Activated T-cell treated with anti-CD3 and anti-CD28 coated beads, Interleukin-2, amount 50 U/mL, for 48 hours (primary cell): Measurements from ENCODE around the gene LRP11.

Experiments used
- DNase-seq, 2 experiments: peaks; one replicate each; pipeline ENCODE4 v3.0.0-alpha.2; 2020

Gene LRP11

GRCh38 chr6:149863698-149864577 is at the start of gene LRP11:
TSS of gene LRP11 (minus strand) at chr6:149864359. CDS start at chr6:149864020, 339 bp downstream.
- peak; percentile 84 to 89 for DNase-seq

DNA sequence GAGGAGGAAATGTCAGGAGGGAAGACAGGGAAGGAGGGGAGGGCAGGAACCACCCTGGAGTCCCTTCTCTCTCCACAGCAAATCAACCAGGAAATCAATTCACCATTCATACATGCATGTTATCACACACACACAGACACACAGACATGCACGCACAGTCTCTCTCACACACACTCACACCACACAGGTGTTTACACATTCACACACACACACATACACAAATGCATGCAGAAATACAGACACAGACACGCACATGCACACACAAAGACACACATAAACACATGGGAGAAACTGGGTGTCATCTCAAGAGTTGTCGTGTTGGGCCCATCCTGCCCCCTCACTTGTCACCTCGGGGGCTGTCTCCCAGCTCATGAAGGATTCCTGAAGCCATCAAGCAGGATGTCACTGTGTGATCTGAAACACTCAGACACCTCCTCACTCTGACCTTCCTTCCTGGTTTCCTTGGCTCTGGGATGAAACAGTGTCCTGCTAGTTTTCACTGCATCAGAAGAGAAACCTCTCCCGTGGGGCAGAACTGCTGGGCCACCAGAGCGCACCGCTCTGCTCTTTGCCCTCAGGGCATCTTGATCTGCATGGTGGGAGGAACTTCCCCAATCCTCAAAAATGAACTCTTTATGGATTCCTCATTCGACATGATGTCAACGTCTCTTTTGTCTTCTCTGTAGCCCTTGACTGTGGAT is 49.5 kb upstream of the LRP11 start:
- peak; percentile 5 to 8 for DNase-seq

- DNase-seq: peak in 1 of 2 experiments; percentile 9
Measured at GRCh38 chr6:149913085-149913484, 48.9 kb upstream of the LRP11 start.

DNA sequence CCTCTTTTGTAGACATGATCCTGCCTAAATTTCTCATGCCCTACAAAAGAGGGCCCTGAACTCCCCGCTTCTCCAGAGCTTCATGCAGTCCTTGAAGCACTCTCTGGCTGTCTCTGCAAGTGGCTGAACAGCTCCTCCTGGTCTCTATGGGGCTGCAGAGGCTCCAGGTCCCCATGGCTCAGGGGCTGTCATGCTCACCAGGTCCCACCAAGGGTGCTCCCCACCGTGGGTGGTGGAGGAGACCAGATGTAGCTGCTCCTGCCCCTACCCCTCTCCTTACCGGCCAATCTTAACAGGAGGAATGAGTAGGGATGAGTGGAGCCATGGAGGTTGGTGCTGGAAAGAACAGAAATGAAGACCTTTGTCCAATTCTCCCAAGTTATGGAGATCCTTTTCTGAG is 48.5 kb upstream of the LRP11 start:
- DNase-seq: peak in 1 of 2 experiments; percentile 9

DNA sequence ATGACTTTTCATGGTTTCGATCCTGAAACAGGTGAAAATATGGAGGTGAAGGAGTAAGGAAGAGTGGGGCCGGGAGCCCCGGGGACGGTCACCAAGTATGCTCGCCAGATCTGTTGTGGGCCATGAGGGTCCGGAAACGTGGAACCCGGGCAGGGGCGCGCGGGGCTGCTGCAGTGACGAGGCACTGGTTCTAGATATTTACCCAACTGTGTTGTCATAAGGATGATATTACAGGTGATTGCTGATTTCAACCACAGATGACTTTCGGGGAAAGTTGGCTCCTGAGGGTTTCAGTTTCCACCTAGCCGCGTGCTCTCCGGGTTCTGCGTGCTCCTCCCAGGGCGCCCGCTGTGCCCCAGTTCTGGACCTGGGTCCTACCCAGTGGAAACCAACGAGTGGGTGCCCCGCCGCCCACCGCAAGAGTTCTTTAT is 46.6 kb upstream of the LRP11 start:
- peak in 1 of 2 experiments; percentile 12 for DNase-seq

DNA sequence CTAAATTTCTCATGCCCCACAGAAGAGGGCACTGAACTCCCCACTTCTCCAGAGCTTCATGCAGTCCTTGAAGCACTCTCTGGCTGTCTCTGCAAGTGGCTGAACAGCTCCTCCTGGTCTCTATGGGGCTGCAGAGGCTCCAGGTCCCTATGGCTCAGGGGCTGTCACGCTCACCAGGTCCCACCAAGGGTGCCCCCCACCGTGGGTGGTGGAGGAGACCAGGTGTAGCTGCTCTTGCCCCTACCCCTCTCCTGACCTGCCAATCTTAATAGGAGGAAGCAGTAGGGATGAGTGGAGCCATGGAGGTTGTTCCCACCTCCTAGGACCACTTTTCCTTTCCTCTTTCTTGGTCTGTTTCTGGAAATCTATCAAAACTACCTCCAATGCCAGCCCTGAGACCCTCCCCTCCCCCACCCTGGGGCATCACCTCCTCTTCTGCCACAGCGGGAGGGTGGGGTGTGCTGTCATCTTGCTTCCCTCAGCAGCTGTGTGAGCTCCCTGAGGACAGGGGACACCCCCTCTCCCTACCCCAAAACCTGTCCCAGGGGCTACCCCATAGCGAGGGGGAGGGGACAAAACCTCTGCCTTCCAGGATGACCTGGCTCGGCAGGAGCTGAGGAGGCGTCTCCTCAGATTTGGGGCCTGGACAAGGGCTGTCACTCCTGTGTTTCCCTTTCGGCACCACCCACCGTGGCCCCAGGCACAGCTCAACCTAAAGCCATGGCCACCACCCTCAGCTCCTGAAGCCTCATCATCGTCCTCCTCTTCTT is 45.7 kb upstream of the LRP11 start:
- peak in 1 of 2 experiments; percentile 4 for DNase-seq

- DNase-seq: peak in 1 of 2 experiments; percentile 1
Measured at GRCh38 chr6:149908480-149908879, 44.3 kb upstream of the LRP11 start.

DNA sequence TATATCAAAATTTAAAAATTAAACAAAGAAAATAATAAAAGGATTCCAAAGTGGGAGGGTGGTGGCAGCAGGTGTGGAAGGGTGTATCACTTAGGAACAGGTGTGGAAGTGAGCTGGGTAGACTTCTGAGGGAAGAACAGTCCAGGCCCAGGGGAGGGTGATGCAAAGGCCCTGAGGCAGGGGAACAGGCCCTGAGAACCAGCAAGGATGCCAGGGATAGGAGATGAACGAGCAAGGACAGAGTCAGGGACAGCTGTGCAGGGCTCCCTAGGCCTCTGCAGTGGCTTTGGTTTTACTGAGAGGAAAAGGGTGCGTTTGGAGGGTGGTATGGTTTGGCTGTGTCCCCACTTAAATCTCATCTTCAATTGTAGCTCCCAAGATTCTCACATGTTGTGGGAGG is 43.2 kb upstream of the LRP11 start:
- DNase-seq: peak in 1 of 2 experiments; percentile 0

GRCh38 chr6:149906405-149906804 is 42.2 kb upstream of the LRP11 start:
- DNase-seq: no peak

DNA sequence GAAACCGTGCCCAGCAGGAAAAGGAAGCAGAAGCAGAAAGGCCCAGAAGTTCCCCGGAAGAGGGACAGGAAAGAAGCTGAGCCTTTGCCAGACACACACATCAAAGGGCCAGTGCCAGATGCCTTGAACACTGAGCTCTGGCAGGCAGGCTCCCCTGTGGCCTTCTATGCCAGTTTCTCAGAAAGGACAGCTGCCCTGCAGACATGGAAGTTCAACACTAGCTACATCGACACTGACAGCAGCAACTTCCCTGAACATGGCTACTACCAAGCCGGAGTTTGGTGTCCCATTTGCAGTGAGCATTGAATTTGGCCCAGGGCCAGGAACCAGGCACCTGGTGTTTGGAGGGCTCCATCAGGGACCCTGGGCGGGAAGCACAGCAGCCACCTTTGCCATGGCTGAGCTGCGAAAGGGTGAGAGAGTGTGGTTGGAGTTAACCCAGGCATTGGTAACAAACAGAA is 41.8 kb upstream of the LRP11 start:
- peak in 1 of 2 experiments; percentile 13 for DNase-seq

DNA sequence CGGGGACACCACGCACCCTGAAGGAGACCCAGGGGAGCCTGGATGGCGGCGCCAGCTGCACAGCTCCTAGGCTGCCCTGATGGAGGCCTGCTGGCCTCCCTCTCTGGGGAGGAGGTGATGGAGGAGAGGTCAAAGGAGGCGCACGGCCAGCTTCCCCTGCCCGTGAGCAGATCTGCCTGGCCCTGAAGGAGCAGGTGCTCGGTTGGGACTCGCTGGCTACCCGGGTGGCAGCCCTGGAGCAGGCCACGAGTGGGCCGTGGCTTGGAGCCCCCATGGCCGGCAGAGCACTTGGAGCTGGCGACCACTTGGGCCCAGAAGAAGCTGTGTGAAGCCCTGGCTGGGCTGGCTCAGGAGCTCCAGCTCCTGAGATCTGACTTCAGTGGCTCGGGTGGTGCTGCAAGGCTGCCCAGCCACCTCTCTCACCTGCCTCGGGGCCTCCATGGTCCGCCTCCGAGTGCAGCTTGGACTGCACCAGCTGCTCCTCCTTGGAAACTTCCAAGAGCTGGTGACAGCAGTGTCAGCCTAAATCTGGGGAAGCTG is 41.3 kb upstream of the LRP11 start:
- DNase-seq: peak in 1 of 2 experiments; percentile 5

GRCh38 chr6:149904661-149905370 is 40.7 kb upstream of the LRP11 start:
- no peak for DNase-seq

DNA sequence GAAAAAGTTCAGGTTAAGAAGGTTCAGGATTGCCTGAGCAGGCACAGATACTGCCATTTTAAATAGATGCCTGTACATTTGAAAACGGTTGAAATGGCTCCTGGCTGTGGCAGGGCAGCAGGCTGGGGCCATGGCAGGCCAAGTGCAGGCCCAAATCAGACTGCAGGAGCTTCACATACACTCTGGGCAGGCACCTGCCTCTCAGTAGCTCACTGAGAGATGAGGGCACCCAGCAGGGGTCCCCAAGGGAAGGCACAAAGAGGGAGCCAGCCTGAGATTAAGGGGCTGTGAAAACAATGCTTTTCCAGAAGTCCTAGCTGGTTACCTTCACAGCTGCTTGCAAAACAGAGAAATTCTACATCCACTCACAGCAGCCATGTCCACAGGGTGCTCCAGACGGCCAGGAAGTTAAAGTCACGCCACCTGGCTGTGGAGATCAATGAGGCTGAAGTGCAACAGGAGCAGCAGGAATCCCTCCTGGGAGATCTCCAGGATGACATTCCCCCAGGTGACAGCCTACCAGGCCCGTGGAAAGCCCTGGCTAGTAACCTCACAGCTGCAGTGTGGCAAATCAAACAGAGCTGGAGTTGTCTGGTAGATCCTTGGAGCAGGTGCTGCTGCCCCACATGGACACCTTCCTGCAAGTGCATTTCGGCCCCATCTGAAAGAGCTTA is 39.9 kb upstream of the LRP11 start:
- DNase-seq: peak in 1 of 2 experiments; percentile 2

DNA sequence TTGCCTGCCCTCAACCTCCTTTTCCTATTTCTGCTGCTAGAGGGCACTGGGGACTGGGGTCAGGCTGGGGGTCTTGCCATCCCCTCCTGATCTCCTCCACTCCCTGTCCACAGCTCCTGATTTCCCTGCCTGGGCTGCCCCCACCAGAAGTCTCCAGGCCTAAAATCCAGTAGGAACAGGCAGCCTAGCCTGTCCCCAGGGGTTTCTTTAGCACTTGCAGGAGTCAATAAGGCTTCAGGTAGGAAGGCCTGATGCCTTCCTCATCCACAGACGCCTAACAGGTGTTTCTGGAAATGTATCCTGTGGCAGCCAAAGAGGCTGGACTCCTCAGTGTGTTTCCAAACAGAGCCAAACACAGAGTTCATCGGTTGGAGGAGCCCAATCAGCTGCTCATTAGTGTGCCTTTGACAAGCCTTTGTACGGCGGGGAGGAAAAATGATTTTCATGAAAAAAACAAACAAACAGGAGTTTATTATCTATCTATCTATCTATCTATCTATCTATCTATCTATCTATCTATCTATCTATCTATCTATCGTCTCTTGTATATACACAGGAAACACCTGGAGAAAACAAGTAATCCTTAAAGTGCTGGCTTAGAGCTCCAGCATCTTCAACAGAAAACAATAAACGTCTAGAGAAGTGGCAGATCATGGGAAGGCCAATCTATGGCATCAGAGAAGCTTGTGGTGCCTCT is 37.4 kb upstream of the LRP11 start:
- peak in 1 of 2 experiments; percentile 1 for DNase-seq

DNA sequence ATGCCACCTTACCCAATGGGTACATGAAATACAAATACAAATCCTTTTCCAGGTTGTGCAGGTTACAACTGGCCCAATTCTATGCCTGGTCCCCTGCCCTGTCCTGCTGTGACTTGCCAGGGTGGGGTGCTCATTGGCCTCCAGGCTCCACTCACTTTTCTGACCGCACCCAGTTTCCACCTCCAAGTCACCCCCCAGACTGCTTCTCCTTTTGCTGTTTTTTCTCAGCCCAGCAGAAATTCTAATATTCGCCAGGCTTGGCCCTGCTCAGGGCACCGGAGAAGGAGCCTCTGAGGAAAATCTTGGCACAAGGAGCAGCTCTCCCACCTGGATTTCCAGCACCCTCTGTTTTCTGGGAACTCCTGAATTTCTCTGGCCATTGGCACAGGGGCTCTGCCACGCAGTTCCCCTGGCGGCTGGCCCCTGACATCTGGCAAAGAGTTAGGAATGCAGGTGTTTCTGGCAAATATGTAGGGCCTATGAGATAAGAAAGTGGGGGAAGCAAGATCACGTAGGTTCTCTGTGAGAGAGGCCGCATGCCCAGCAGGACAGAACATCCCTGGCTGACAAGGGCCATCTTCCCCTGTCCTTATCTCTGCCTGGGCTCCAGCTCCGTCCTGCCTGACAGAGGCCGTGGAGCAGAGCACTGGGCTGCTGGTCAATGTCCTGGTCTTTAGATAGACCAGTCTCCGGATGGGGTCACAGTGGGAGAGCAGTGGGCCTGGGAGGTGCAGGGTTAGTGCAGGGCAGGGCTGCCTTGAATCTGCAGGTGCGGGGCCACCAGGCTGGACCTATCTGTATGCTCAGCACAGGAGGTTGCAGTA is 36.7 kb upstream of the LRP11 start:
- peak in 1 of 2 experiments; percentile 13 for DNase-seq

DNA sequence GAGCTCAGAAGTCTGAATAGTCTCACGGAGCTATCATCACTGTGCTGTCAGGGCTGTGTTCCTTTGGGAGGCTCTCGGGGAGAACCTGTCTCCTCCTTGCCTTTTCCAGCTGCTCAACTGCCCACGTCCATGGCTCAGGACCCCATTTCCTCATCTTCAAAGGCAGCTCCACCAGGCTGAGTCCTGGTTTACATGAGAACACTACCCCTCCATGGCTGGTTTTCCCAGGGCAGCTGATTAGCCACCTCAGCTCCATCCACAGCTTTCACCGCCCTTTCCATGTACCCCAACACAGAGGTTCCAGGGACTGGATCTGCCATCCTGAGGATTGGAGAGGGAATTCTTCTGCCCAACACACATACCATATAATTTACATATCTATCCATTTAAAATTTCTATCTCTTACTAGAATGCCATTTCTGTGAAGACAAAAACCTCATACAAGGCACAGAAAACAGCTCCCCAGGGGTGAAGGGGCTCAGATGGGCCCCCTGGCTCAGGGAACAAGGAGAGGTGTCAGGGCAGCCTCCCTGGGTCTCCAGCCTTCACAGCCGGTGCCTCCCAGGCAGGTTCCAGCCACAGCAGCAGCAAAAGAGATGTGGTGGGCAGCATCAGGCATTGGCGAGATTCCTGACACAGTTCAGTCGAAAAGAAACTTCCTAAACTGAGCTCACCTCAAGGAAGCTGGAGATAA is 35.9 kb upstream of the LRP11 start:
- DNase-seq: peak in 1 of 2 experiments; percentile 2

GRCh38 chr6:149899486-149899885 is 35.3 kb upstream of the LRP11 start:
- peak in 1 of 2 experiments; percentile 3 for DNase-seq

GRCh38 chr6:149898966-149899365 is 34.8 kb upstream of the LRP11 start:
- no peak for DNase-seq
